ENCODE measurements around the gene MTOR.
"Not testable (repeated sequence)": the region's sequence is repeated elsewhere in the genome, so short reads cannot be mapped to it uniquely, and the experiment has no call there.

Gene MTOR

DNA sequence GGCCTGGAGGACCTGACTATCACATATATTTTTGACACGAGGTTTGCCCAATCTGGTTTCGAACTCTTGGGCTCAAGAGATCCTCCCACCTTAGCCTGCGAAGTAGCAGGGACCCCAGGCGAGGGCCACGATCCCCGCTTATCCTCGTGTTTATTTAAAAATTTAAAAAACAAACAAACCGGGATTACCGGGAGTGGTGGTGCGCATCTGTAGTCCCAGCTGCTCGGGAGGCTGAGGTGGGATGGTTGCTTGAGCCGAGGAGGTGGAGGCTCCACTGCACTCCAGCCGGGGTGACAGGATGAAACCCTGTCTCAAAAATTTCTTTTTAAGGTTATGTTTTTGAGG, 162.2 kb downstream of the MTOR start:
- DNase-seq = no peak

DNA sequence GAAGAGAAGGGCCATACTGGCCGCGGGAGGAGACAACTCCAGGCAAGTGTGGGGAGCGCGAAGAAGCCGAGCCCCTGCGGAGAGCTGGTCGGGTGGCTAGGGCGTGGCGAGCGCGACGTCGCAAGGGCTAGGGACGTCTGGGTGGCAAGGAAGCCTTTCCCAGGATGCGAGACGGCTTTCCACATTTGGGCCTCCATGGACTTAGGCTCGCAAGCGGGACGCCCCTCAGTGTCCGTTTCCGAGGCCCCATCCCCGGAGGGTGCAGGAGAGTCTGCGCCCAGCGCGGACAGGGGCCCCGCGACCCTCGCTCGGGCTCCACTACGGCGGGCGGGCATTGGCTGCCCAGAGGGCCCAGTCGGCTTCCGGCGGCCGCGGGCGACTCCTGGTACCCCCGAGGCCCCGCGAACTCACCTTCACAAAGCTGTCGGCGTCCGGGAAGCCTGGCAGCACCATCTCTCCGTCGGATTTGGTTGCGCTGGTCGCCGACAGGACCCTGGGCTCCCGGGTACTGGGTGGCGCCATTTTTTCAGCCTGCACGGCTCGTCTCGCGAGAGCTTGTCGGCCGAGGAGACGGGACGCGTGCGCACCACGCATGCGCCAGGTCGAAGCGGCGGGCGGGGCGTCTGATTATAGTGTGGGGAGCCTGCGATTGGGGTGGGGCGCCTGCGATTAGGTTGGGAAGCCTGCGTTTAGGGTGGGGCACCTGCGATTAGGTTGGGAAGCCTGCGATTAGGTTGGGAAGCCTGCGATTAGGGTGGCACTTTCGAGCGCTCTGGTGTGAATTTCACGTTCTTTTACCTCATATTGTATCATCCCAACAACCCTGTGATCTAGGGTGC, 162.8 kb downstream of the MTOR start, which contains the start of gene EXOSC10:
Gene EXOSC10, minus strand, starts transcription at position 560 of the 839 bp plus-strand sequence. Its CDS starts 38 bp downstream, at position 522.
- DNase-seq = peak; percentile 55

DNA sequence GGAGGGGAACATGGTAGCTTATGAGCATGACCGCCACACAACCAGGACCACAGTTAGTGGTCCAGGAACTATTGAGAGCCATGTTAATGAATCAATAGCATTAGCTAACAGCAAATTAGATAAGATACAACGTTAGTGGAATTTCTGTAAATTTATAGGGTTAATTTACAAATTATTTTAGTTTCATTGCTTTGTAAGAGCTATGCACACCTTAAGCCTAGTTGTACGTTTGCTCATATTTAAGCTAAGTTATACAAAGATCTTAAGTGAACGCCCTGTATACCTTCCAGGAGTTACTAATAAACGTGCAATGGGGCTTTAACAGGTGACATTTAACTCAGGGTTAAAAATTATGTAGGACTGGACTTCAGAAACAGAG, 163.4 kb downstream of the MTOR start:
- no peak for DNase-seq

DNA sequence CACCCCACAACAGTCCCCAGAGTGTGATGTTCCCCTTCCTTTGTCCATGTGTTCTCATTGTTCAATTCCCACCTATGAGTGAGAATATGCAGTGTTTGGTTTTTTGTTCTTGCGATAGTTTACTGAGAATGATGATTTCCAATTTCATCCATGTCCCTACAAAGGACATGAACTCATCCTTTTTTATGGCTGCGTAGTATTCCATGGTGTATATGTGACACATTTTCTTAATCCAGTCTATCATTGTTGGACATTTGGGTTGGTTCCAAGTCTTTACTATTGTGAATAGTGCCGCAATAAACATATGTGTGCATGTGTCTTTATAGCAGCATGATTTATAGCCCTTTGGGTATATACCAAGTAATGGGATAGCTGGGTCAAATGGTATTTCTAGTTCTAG, 178.6 kb downstream of the MTOR start:
- not testable (repeated sequence) for DNase-seq

DNA sequence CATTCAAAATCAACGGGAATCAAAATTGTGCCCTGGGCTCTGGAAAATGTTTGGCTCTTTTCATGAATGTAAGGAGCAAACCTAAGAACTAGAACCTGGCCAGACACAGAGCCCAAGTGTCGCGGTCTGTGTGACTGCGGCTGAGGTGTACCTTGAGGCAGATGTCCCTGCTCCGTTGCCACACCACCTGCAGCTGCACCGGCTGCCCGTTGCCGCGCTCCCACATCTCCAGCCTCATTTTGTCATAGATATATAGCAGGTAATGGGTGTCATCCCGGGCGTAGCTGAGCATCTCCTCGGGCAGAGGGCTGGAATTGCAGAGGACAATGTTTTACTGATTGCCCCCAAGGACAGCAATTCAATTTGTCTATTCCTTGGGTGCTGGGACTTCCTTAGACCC, 181.4 kb downstream of the MTOR start:
- DNase-seq = no peak

DNA sequence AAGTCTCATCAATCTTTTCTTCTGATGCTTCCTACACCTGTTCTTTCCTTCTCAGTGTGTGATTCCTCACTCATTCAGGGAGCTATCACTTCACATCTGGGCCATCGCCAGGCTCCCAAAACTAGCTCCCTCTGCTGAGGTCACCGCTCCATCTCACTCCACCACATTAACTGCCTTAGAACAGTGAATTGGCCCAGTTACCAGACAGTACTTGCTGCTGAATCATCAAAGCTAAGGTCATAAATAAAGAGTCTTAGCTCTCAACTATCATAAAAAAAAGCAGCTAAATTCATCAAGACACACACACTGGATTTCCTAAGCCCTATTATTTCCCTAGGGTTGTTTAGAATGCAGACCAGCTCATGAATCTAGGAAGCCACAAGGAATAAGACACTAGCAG, 183.7 kb downstream of the MTOR start:
- no peak for DNase-seq

DNA sequence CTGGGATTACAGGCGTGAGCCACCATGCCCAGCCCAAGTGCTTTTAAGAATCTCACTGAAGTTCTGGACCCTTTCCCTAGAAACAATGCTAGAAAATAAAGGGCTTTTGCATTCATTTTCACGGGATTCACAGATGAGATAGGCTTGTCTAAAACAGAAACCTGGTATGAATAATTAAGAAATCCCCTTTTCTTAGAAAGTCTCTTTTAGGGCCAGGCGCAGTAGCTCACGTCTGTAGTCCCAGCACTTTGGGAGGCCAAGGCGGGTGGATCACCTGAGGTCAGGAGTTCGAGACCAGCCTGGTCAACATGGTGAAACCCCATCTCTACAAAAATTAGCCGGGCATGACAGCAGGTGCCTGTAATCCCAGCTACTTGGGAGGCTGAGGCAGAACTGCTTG, 189.0 kb downstream of the MTOR start:
- DNase-seq = not testable (repeated sequence)

DNA sequence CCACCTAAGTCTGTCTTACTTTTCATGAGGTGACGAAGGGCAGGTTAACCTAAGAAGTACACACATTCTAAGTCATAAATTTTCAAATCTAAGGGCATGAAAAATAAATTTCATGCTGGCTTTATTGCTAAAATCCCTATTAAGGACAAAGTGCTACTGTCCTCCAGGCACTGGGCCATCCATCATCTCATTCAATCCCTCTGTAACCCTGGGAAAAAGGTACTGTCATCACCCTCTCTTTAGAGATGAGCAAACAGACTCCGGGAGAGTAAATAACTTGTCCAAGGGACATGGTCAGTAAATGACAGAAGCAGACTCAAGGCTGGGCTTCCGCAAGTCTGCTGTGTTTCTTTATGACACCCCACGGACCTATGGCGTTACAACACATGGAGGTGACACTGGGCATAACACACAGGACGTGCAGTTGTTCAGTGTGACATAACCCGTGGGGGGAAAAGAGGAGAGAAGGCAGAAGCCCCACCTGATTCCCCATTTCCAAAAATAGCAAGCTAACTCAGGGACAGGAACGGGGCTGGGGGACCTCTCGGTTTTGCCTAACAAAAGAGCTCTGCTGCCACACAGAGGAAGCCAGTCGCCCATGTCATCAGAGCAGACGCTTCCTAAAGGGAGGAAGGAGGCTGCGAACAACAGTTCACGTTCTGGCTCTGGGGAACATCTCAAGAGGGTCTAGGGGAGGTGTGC, 190.0 kb downstream of the MTOR start:
- DNase-seq = no peak

DNA sequence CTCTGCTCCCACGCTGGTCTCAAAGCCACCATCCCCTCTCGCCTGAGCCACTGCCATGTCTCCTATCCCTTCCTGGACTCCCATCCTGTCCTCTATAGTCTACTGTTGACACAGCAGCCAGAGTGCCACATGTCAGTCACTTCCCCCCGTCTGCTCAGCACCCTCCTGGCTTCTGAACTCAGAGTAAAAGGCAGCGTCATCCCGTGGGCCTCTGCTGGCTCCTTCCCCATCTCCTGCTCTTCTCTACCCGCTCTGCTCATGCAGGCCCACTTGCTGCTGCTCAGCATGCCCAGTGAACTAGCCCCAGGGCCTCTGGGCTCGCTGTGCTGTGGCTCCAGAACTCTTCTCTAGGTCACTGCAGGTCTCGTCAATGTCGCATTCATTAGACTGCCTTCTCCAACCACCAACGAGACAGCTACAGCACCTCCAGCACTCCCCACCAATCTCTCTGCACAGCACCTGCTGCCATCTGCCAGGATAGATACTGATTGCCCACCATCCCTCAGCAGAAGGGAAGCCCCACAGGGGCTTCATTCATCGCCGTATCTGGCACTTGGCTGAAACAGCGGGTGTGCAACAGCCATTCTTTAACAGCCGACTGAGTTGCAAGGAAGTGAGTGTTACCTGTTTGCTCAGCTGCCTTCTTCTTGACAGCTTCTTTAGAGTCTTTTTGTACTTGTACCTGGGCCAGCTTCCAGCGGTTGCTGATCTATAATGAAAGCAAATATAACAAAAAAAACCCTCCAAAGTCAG, 190.7 kb downstream of the MTOR start:
- DNase-seq = no peak

DNA sequence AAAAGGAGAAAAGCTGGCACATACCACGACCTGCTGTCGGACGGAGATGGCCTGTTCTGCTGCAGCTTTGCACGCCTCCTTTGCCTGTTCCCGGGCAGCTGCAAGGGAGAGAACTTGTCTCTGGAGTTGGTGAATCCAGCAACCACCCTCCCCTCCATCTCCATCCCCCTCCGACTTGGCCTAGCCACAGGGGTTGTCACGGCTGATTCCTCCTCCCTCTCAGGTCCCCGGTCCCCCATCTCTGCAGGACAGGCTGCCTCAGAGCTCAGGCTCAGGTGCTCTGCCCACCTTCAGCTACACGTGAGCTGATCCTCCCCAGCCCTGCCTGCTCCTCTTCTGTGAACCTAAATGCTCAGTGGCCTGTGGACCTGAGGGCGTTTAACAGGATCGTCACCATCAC, 191.5 kb downstream of the MTOR start:
- DNase-seq = no peak

DNA sequence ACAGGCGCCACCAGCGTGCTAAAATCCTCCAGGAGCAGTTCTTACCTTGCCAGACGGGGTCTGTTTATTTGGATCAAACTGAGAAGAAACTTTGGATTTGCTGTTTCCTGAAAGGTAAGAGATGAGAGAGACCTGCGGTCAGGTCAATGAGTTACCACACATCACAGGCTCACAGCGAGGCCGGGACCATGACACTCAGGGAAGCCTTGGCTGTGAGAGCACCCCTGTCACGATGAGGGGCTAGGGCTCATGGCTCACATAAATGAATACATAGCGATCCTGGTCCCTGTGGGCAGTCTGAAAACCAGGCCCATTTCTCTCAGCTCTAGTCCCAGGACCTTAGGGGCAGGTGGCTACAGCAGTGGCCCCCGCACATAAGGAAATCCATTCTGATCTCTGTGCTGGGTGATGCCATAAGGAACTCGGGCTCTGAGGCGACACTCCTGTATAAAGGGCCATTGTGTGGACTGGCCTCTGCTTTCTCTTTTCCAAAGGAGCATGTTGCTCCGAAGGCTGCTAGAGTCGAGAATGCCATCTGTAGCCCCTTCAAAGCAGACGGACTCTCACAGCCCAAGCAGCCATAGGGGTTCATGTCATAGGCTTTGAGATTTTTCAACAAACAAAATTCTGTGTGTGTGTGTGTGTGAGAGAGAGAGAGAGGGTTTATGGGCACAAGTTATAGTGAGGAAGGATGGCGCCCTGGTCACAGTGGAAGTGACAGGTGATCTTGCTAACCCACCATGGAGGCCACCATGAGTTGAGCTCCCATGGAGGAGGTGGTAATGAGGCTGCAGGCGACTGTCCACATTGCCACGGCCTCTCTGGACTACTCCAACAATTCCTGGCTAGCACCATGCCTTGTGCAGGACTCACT, 193.5 kb downstream of the MTOR start:
- no peak for DNase-seq

DNA sequence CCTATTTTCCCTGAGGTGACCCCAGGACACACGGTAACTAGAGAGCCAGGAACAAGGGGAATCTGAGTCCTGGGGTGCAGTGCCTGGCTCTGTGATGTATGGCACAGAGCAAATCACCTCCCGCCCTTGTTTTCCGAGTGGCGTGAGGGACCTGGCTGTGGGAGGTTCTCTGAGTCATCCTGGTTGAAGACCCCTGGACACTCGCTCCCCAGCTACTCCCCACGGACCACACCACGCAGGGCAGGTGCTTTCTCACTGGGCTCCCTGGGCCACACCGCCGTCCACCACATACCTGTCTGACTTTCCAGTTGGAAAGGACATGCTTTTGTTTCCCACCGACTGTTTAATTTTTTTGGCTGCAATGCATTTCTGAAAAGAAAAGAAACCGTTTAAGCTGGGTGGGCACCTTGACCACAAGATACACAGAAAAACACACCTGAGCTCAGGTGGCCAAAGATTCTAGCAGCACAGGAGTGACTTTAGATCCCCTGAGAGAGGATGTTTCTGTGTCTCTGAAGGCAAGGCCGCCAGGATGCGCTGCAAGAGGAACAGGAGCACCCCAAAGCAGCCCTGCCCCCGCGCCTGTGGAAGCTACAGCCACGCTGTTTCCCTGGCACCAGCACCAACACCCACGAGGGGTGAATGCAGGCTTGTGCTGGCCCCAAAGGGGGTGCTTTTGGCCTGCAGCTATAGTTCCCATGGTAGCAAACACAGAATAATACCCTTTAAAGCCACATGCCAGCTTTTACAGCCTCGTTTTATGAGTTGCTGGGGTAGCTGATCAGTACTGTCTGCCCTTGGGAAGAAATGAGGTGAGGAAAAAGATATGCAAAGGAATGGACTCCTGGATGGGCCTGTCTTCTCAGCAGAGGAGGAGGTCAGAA, 194.4 kb downstream of the MTOR start:
- DNase-seq = no peak

DNA sequence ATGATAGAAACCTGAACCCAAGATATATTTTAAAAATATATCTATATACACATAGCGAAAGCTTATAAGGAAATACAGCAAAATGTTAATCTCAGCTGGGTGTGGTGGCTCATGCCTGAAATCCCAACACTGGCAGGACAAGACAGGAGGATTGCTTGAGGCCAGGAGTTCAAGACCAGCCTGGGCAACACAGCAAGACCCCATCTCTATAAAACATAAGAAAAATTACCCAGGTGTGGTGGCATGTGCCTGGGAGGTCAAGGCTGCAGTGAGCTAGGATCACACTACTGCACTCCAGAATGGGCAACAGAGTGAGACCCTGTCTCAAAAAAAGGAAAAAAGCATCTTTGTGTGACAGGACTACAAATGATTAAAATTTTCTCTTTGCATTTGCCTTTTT, 196.6 kb downstream of the MTOR start:
- no peak for DNase-seq

DNA sequence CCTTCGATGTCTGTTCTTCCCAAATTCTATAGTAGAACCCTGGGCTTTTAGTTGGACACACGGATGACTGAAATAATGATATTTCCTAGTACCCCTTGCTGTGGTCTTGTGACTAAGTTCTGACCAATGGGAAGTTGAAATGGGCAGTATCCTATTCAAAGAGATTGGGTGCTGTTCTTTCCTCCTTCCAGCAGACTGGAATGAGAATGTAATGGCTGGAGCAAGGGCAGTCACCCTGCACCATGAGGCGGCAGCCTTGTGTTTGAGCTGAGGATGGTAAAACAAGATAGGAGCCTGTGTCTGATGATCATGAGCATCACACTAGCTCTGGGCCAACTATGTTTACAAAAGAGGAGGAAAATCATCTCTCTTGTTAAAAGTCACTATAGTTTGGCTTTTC, 197.4 kb downstream of the MTOR start:
- no peak for DNase-seq

DNA sequence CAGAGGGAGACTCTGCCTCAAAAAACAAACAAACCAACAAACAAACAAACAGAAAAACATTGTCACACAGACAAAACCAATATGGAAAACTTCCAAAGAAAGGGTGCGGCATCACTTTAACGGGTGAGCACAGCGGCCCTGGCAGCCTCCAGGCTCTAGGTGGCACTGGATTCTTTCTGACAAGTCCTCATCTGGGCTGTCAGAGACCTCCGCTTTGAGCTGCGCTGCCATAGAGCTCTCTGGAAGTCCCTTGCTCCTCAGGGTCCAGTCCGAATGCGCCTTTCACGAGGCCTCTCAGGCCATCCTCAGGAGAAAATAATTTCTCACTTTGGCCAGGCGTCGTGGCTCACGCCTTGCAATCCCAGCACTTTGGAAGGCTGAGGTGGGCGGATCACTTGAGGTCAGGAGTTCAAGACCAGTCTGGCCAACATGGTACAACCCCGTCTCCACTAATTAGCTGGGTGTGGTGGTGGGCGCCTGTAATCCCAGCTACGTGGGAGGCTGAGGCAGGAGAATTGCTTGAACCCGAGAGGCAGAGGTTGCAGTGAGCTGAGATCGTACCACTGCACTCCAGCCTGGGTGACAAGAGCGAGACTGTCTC, 198.3 kb downstream of the MTOR start:
- DNase-seq = not testable (repeated sequence)

DNA sequence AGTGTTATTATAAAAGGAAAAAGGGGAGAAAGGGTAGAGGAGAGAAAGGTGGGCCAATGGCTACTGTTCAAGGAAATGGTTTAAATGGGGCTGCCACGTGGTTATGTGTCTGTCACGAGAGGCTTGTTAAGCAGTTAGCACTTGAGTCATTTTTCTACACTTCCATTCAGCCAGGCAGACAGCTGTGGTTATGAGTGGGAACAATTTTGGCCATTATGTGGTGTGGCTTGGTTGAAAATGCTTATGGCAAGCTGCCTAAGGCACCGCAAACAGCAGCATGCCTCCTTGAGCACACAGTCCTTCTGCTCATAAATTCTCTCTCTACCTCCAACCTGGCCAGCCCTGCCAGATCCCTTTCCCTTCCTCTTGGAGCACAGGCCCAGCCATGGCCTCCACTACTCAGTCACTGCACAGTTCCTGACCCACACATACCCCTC, 199.4 kb downstream of the MTOR start:
- DNase-seq = peak; percentile 52

DNA sequence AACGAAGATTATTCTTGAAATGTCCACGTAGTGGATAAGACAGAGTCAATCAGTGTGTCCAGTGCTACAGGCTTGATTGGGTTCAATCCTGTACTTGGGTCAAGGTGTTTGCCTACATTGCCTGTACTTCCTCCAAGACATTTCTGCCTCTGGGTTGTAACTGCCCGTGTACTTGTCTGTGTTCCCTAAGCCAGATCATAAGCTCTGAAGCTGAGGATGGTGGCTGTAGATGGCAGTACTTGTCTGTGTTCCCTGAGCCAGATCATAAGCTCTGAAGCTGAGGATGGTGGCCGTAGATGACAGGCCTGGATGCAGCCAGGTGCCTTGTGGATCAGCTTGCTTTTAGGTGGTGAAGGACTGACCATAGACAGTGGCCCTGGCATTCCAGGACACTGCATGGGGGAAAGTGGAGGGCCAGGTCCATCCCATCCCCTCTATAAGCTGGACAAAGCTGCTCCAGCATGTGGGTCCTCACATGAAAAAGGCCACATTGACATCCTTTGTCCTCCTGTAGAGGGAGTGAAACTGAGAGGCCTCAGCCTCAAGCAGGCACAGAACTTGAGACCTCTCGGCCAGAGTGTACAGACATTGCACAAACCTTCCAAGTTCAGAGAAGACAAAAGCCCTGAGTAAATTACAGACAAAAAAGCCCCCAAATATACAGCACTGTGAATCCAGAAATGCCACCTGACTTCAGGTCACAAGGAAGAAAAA, 200.5 kb downstream of the MTOR start:
- no peak for DNase-seq

DNA sequence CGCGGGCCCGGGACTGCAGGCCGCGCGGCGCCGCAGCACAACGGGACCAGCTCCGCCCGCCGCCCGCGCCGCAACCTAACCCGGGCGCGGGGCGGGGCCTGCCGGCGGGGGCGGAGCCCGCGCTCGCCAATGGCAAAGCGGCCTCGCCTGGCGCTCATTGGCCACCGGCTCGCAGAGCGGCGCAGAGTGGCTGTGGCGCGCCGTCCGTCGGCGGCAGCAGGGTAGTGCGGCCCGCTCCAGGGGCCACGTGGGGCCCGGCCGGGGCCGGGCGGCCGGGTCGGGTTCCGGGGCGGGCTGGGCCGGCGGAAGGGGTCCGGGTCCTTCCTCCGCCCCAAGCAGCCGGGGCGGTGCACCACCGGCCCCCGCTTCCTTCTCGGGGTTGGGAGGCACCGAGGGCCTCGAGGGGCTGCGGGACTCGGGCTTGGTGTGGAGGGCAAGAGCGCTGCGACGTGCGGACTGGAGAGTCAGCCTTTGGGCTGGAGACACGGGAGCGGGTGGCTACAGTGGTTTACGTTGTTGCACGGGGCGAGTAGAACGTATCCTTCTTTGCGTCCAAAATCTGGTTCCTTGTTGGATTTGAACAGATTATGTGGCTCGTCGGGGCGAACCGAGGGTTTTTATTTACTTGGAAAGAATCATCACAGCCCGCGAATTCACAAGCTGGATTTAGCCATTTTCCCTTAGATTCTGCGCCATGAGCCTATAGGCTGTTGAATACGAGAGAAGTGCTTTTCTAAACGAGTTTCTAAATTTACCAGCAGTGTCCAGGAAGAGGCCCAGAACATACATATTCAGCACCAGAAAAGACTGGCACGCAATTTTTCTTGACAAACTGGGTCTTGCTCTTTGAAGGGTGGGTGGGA, 202.2 kb downstream of the MTOR start, which contains the start of gene SRM:
Gene SRM, minus strand, starts transcription at position 51 of the 863 bp plus-strand sequence. CDS start 75 bp downstream, outside the sequence.
- peak; percentile 73 for DNase-seq

All from GF-D8 (cell line).